Activated CD8-positive, alpha-beta T cell treated with anti-CD3 and anti-CD28 coated beads for 36 hours (primary cell): ENCODE results near the gene CNOT8. TPM values are rescaled to one million over a fixed set of nuclear protein-coding genes. Genes with fewer than 3 reads are reported as not detected.

ENCODE experiments used
- ATAC-seq: fragments of 200-7000 bp; cut with Tn5 transposase; one replicate; pipeline ENCODE4 v1.10.0; 2021; ENCODE audit warnings: mild to moderate bottlenecking, moderate library complexity
- CTCF ChIA-PET: fragments of 350-600 bp; sonication (Branson Sonifier 250); formaldehyde crosslinking; loops from one replicate; lab custom pipeline; 2021; ENCODE audit warnings: antibody characterized with exemption; lab: Charles Lee
- POLR2A ChIA-PET: fragments of 350-600 bp; sonication (Branson Sonifier 250); formaldehyde crosslinking; loops from one replicate; lab custom pipeline; 2021; ENCODE audit warnings: antibody characterized with exemption; lab: Charles Lee
- DNase-seq: peaks from one replicate; pipeline ENCODE4 v3.0.0-alpha.2; 2020
- H3K27ac Mint-ChIP-seq: one replicate; pipeline ENCODE4 v1.8.0; 2021; ENCODE audit warnings: mild to moderate bottlenecking, mixed read lengths
- H3K27me3 Mint-ChIP-seq: one replicate; pipeline ENCODE4 v1.8.0; 2021; ENCODE audit warnings: mixed read lengths
- H3K36me3 Mint-ChIP-seq: one replicate; pipeline ENCODE4 v1.8.0; 2021; ENCODE audit warnings: low read depth, mixed read lengths
- H3K4me1 Mint-ChIP-seq: one replicate; pipeline ENCODE4 v1.8.0; 2021; ENCODE audit warnings: low read depth, mixed read lengths
- H3K4me3 Mint-ChIP-seq: one replicate; pipeline ENCODE4 v1.8.0; 2021; ENCODE audit warnings: mild to moderate bottlenecking, moderate library complexity, mixed read lengths
- H3K9me3 Mint-ChIP-seq: one replicate; pipeline ENCODE4 v1.8.0; 2021; ENCODE audit warnings: mixed read lengths
- intact Hi-C: fragments of 100-400 bp; cut with micrococcal nuclease; formaldehyde crosslinking; loops from one replicate; pipeline ENCODE4 v1.10.0; 2022
- total RNA-seq, 2 experiments: library from RNA; stranded (reverse); gene quantifications; one replicate each; pipeline ENCODE4 v1.2.3, GENCODE V29; 2021
- TF ChIP-seq, protein P1 (sequence below): fragments of 200-600 bp; IDR thresholded peaks from one replicate; pipeline ENCODE4 v1.8.0; 2022; ENCODE audit warnings: antibody characterized with exemption, mild to moderate bottlenecking

The CNOT8 gene
- total RNA-seq, 2 experiments from 2014 or later: 78.6 to 84.4 TPM

DNA sequence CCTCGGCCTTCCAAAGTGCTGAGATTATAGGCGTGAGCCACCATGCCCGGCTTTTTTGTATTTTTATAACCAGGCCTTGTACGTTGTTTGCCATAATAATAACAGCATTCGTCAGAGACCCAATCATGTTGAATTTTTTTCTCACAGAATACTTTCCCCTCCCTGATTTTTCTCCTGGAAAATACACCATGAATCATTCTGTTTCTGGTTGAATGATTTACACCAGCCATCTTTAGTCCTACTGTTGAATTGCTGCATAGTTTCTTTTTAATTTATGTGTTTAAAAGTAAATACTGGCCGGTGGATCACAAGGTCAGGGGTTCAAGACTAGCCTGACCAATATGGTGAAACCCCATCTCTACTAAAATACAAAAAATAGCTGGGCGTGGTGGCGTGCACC lies 3.5 kb downstream of the CNOT8 start:
- peak overlapping the region; percentile 33 for H3K4me3 Mint-ChIP-seq
- no peaks in the 10 kb centered on the region for H3K27me3 Mint-ChIP-seq
- DNase-seq: no peak
- CTCF ChIA-PET: interaction anchor here (1.1 kb wide), 1 partner anchor 212 kb away, joined by 3 read pairs; no protein-coding TSS in a partner anchor
- H3K4me1 Mint-ChIP-seq: peaks cover 53% of the 10 kb centered on the region
- POLR2A ChIA-PET: no interaction called here
- peaks cover 66% of the 10 kb centered on the region for H3K36me3 Mint-ChIP-seq
- TF ChIP-seq, protein P1, sequence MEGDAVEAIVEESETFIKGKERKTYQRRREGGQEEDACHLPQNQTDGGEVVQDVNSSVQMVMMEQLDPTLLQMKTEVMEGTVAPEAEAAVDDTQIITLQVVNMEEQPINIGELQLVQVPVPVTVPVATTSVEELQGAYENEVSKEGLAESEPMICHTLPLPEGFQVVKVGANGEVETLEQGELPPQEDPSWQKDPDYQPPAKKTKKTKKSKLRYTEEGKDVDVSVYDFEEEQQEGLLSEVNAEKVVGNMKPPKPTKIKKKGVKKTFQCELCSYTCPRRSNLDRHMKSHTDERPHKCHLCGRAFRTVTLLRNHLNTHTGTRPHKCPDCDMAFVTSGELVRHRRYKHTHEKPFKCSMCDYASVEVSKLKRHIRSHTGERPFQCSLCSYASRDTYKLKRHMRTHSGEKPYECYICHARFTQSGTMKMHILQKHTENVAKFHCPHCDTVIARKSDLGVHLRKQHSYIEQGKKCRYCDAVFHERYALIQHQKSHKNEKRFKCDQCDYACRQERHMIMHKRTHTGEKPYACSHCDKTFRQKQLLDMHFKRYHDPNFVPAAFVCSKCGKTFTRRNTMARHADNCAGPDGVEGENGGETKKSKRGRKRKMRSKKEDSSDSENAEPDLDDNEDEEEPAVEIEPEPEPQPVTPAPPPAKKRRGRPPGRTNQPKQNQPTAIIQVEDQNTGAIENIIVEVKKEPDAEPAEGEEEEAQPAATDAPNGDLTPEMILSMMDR: no peak
- peak overlapping the region; percentile 46 for H3K27ac Mint-ChIP-seq
- no peak for ATAC-seq
- intact Hi-C loops: no loop called here
- no peaks in the 10 kb centered on the region for H3K9me3 Mint-ChIP-seq

DNA sequence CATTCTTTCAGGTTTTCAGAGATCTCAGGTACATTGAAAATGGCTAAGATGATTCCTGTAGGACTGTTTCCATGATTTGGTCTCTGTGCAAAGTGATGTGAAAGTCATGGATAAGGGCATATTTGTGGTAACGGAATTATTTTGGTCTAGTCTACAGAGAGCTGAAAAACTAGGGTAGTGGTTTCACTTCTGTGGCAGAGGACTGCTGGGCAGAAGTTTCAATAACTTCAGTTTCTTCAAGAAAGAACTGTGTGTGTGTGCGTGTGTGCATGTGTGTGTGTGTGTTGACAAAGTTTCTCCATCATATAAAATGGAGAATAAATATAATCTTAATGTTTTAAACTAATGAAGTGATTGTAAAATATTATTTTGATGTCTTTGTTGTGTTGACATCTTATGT lies 4.3 kb downstream of the CNOT8 start:
- POLR2A ChIA-PET: no interaction called here
- CTCF ChIA-PET: no interaction called here
- H3K36me3 Mint-ChIP-seq: peaks cover 69% of the 10 kb centered on the region
- intact Hi-C loops: no loop called here
- no peak overlapping the region for H3K4me3 Mint-ChIP-seq
- TF ChIP-seq, protein P1: no peak
- peaks cover 52% of the 10 kb centered on the region for H3K4me1 Mint-ChIP-seq
- no peak for DNase-seq
- no peak for ATAC-seq
- H3K9me3 Mint-ChIP-seq: no peaks in the 10 kb centered on the region
- H3K27me3 Mint-ChIP-seq: no peaks in the 10 kb centered on the region
- H3K27ac Mint-ChIP-seq: peak overlapping the region; percentile 62

DNA sequence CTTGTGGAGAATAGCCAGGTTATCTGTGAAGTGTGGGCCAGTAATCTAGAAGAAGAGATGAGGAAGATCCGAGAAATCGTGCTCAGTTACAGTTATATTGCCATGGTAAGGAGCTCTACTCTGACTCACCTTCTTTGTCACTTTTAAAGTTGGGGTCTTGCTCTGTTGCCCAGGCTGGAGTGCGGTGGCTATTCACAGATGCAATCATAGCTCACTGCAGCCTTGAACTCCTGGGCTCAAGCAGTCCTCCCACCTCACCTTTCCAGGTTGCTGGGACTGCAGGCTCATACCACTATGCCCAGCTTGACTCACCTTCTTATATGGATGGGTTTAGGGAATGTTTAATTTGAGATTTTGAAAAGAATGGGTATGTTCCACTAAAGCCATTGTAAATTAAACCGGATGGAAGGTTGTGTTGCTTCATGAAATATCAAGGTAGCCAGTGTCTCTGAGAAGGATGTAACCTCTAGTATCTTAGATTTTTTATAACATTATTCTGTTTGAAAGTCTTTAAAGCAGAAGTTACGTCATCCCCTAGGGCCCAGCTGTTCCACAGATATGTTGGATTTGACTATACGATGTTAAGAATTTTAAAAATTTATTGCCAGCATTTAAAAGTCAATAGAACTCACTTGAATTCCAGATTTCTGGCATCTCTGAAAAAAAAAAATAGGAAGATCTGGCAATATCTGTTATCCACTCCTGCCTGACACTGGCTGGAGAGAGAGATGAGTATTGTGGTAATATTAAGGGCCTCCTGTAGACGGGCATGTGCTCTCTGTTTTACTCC lies 5.1 kb downstream of the CNOT8 start:
- ATAC-seq (no peak), DNase-seq (no peak)
- ChIA-PET POLR2A (interaction anchor here (0.6 kb wide), 2 partner anchors 78 to 149 kb away, joined by 3 read pairs; no protein-coding TSS in a partner anchor), CTCF (interaction anchor here (1.5 kb wide), 1 partner anchor 212 kb away, joined by 3 read pairs; no protein-coding TSS in a partner anchor)
- Mint-ChIP-seq H3K9me3 (no peaks in the 10 kb centered on the region), H3K36me3 (peaks cover 69% of the 10 kb centered on the region), H3K27me3 (no peaks in the 10 kb centered on the region), H3K4me1 (peaks cover 52% of the 10 kb centered on the region), H3K4me3 (no peak overlapping the region), H3K27ac (no peak overlapping the region)
- intact Hi-C loops: no loop called here
- TF ChIP-seq, protein P1: no peak

DNA sequence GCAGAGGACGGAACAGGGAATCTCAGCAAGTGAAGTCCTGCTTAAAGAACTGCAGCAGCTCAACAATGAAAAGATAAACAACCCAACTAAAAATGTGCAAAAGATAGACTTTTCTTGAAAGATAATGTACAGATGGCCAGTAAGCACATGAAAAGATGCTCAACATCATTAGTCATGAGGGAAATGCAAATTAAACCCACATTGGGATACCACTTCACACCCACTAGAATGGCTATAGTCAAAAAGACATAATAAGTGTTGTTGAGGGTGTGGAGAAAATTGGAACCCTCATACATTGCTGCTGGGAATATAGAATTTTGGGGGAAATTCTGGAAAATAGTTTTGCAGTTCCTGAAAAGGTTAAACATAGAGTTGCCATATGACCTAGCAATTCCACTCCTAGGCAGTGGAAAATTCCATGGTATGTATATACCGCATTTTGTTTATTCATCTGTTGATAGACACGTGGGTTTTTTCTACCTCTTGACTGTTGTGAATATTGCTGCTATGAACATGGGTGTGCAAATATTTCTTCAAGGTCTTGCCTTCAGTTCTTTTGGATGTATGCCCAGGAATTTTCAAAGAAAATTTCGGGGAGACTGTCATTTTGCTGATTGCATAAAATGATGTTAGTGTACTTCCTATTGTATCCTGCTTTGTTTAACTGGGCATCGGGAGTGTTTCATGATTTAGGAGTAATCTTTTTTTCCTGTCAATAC lies 7.2 kb downstream of the CNOT8 start:
- TF ChIP-seq, protein P1: no peak
- H3K36me3 Mint-ChIP-seq: peaks cover 55% of the 10 kb centered on the region
- intact Hi-C loops: no loop called here

DNA sequence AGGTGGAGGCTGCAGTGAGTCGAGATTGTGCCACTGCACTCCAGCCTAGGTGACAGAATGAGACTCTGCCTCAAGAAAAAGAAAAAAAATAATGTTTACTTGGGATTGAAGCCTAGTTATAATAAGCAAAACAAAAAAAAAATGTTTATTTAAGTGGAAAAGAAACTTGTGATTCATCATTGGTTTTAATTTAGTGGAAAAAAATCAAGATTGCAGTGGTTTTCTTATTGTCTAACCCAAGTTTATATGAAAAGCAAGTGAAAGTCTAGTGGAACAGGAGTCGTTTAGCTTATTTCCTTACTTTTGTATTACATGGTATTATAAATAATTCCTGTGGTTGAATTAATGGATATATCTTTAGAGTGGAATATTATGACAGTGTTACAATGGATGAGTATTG lies 8.4 kb downstream of the CNOT8 start:
- DNase-seq (no peak), ATAC-seq (no peak)
- Mint-ChIP-seq H3K27me3 (no peaks in the 10 kb centered on the region), H3K4me1 (peaks cover 36% of the 10 kb centered on the region), H3K36me3 (peaks cover 60% of the 10 kb centered on the region), H3K4me3 (no peak overlapping the region), H3K9me3 (no peaks in the 10 kb centered on the region), H3K27ac (peak overlapping the region; percentile 1)
- ChIA-PET POLR2A (no interaction called here), CTCF (no interaction called here)
- intact Hi-C loops: no loop called here
- TF ChIP-seq, protein P1: no peak

More for the DNA sequence above, 7.2 kb downstream of the CNOT8 start:
- H3K9me3 Mint-ChIP-seq: no peaks in the 10 kb centered on the region
- H3K27ac Mint-ChIP-seq: peak overlapping the region; percentile 42
- ChIA-PET CTCF (no interaction called here), POLR2A (interaction anchor here (0.6 kb wide), 1 partner anchor 57 kb away, joined by 4 read pairs; no protein-coding TSS in a partner anchor)
- no peak overlapping the region for H3K4me3 Mint-ChIP-seq
- no peaks in the 10 kb centered on the region for H3K27me3 Mint-ChIP-seq
- DNase-seq (no peak), ATAC-seq (no peak)
- peaks cover 46% of the 10 kb centered on the region for H3K4me1 Mint-ChIP-seq
